Measurements from ENCODE around the gene B3GNT5. TPM values are rescaled to one million over a fixed set of nuclear protein-coding genes. Genes with fewer than 3 reads are reported as not detected.

Gene B3GNT5
- total and polyA plus RNA-seq, 9 of the 15 experiments (the other 6 are each of a cell fraction or from before 2014, with no cell fraction given) = 8.8 to 23.8 (median 14.4) TPM

- intact Hi-C loops (cut with micrococcal nuclease) (no loop called here), in situ Hi-C loops (cut with MboI) (no loop called here)
- Histone ChIP-seq H3K9me1 (ENCODE audit: control insufficient read depth, insufficient read depth, low read length) (no peaks in the 10 kb centered on the region), H3K4me1 (replicated peaks in 1 of 2; ENCODE audit: control insufficient read depth in 2 of 2, insufficient read depth in 2 of 2, low read length in 2 of 2) (peaks cover 6 to 28% of the 10 kb centered on the region in 2 experiments; a peak in 4 of 5 replicates), H2AFZ (ENCODE audit: low read depth, low read length) (no peak overlapping the region), H3K36me3 (ENCODE audit: control insufficient read depth, insufficient read depth, low read length) (no peaks in the 10 kb centered on the region), H3K9ac (ENCODE audit: insufficient read depth in 1 of 2, low read depth in 2 of 2, low read length in 2 of 2) (peak overlapping the region in 1 of 2 experiments; percentile 49; a peak in 1 of 4 replicates), H3K4me2 (ENCODE audit: insufficient read depth, low read length) (peak overlapping the region; percentile 21), H3K9me3 (replicated peaks; ENCODE audit: control insufficient read depth, insufficient read depth, low read depth, low read length) (no peaks in the 10 kb centered on the region), H3K27me3 (ENCODE audit: control insufficient read depth in 2 of 2, insufficient read depth in 2 of 2, low read length in 2 of 2) (no peaks in the 10 kb centered on the region), H3K27ac (ENCODE audit: extremely low read depth, low read depth, low read length) (no peak overlapping the region), H3K79me2 (ENCODE audit: control insufficient read depth, insufficient read depth, low read length) (no peaks in the 10 kb centered on the region), H3K4me3 (no peak overlapping the region), H4K20me1 (replicated peaks; ENCODE audit: control insufficient read depth, insufficient read depth, low read length) (no peaks in the 10 kb centered on the region)
- peak; percentile 49 for TF ChIP-seq ARID1B (IDR thresholded peaks at IDR 0.05)
- TF ChIP-seq CBFA2T2 (conservative IDR thresholded peaks at IDR 0.05) = 0 out of 2 replicates have a peak, but pooled peaks have one; percentile 30
- TF ChIP-seq, protein P1, sequence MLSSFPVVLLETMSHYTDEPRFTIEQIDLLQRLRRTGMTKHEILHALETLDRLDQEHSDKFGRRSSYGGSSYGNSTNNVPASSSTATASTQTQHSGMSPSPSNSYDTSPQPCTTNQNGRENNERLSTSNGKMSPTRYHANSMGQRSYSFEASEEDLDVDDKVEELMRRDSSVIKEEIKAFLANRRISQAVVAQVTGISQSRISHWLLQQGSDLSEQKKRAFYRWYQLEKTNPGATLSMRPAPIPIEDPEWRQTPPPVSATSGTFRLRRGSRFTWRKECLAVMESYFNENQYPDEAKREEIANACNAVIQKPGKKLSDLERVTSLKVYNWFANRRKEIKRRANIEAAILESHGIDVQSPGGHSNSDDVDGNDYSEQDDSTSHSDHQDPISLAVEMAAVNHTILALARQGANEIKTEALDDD (IDR thresholded peaks at IDR 0.05) = peak; percentile 38; the same call in 1 of the 2 replicates
- TF ChIP-seq ZNF12 (CRISPR knock-in tag; IDR thresholded peaks at IDR 0.05) = no peak
- TF ChIP-seq TAL1 (IDR thresholded peaks at IDR 0.05) = peak; percentile 32; the same call in 1 of the 2 replicates
- TF ChIP-seq TEAD4 (IDR thresholded peaks at IDR 0.05; ENCODE audit: low read length) = peak; percentile 52
- TF ChIP-seq TEAD4 (CRISPR knock-in tag; IDR thresholded peaks at IDR 0.05; ENCODE audit: borderline replicate concordance) = no peak
- TF ChIP-seq ZNF3 (CRISPR knock-in tag; IDR thresholded peaks at IDR 0.05) = no peak
- no peak for TF ChIP-seq ETV1 (tag; conservative IDR thresholded peaks at IDR 0.05; ENCODE audit: low read depth)
- TF ChIP-seq CBFA2T3 (IDR thresholded peaks at IDR 0.05) = peak; percentile 67
- DNase-seq (ENCODE audit: extremely low read depth in 1 of 4, low spot score in 3 of 4) (peak in 2 of 4 experiments; percentile 16 to 25), ATAC-seq (peak; percentile 37), FAIRE-seq (peak; percentile 15)
- BruUV-seq (replicated peaks) = no TSS peak
- CTCF ChIA-PET (ENCODE audit: low intra/inter-chr PET ratio) = no interaction called here
- 52% methylated on average over 11 of the region's 11 CpGs for WGBS (ENCODE audit: insufficient coverage, low coverage, missing lambda C conversion rate)
- POLR2A ChIA-PET = interaction anchor here (0.8 to 1.5 kb wide), 3 partner anchors 12 to 1018 kb away, joined by 3 read pairs; no protein-coding TSS in a partner anchor
Measured at GRCh38 chr3:183224180-183224970, 28.7 kb upstream of the B3GNT5 start.
